ENCODE data around the gene CREBL2. TPM values are rescaled to one million over a fixed set of nuclear protein-coding genes. Genes with fewer than 3 reads are reported as not detected.

CREBL2 gene
- total and polyA plus RNA-seq, 2 donors (not counting 1 experiment from before 2014, with no cell fraction given) = 6.5 to 22.1 TPM

- Histone ChIP-seq H3K36me3 (replicated peaks in 1 of 2; ENCODE audit: control extremely low read depth in 1 of 2, control insufficient read depth in 1 of 2, extremely low read depth in 1 of 2, insufficient read depth in 2 of 2, low read length in 1 of 2) (no peaks in the 10 kb centered on the region), H4K20me1 (ENCODE audit: control insufficient read depth, insufficient read depth, low read length, poor library complexity, severe bottlenecking) (no peaks in the 10 kb centered on the region), H3K9ac (ENCODE audit: low read length) (no peak overlapping the region), H3K4me3 (ENCODE audit: control extremely low read depth in 1 of 5, extremely low read depth in 1 of 5, insufficient read depth in 1 of 5, low read depth in 2 of 5, low read length in 4 of 5) (no peak overlapping the region), H3K9me3 (ENCODE audit: control extremely low read depth in 1 of 3, control insufficient read depth in 2 of 3, insufficient read depth in 1 of 3, low read length in 2 of 3) (no peaks in the 10 kb centered on the region), H3K4me1 (ENCODE audit: control insufficient read depth in 2 of 2, insufficient read depth in 2 of 2, low read length in 2 of 2) (peaks cover 11 to 20% of the 10 kb centered on the region in 2 donors), H3K79me2 (ENCODE audit: control insufficient read depth, insufficient read depth, low read length) (no peaks in the 10 kb centered on the region), H3K27ac (ENCODE audit: low read length in 2 of 2) (no peak overlapping the region), H2AFZ (ENCODE audit: insufficient read depth, low read depth, low read length, poor library complexity, severe bottlenecking) (no peak overlapping the region), H3K27me3 (replicated peaks in 1 of 4; ENCODE audit: control extremely low read depth in 1 of 4, control insufficient read depth in 3 of 4, insufficient read depth in 4 of 4, low read length in 3 of 4) (no peaks in the 10 kb centered on the region), H3K4me2 (replicated peaks; ENCODE audit: low read depth, low read length, poor library complexity, severe bottlenecking) (peak overlapping the region; percentile 4)
- peak overlapping the region; percentile 1 for H3K27ac Mint-ChIP-seq
- no peaks in the 10 kb centered on the region for H3K27me3 Mint-ChIP-seq
- H3K4me1 Mint-ChIP-seq = peaks cover 19% of the 10 kb centered on the region
- H3K9me3 Mint-ChIP-seq (ENCODE audit: insufficient read depth) = no peaks in the 10 kb centered on the region
- CTCF ChIA-PET = interaction anchor here (6.6 kb wide), 1 partner anchor 45 kb away, joined by 34 read pairs; no protein-coding TSS in a partner anchor
- H3K4me3 Mint-ChIP-seq = peak overlapping the region; percentile 7
- DNase-seq (no peak), ATAC-seq (ENCODE audit: low read depth) (no peak)
- TF ChIP-seq CTCF (IDR thresholded peaks at IDR 0.05) = no peak
- no peak for TF ChIP-seq EZH2 (IDR thresholded peaks at IDR 0.05; ENCODE audit: borderline replicate concordance, insufficient read depth, low read depth, low read length, poor library complexity, severe bottlenecking)
- WGBS (ENCODE audit: insufficient coverage) = 60% methylated on average over 1 of the region's 2 CpGs
- POLR2A ChIA-PET = no interaction called here
- intact Hi-C loops (cut with micrococcal nuclease) = no loop called here
These were observed 79.9 kb downstream of the CREBL2 start for GRCh38 chr12:12691549-12691948.

- Histone ChIP-seq H3K4me3 (ENCODE audit: control extremely low read depth in 1 of 5, extremely low read depth in 1 of 5, insufficient read depth in 1 of 5, low read depth in 2 of 5, low read length in 4 of 5) (no peak overlapping the region), H2AFZ (ENCODE audit: insufficient read depth, low read depth, low read length, poor library complexity, severe bottlenecking) (no peak overlapping the region), H3K27ac (ENCODE audit: low read length in 2 of 2) (no peak overlapping the region), H3K36me3 (replicated peaks in 1 of 2; ENCODE audit: control extremely low read depth in 1 of 2, control insufficient read depth in 1 of 2, extremely low read depth in 1 of 2, insufficient read depth in 2 of 2, low read length in 1 of 2) (no peaks in the 10 kb centered on the region), H4K20me1 (ENCODE audit: control insufficient read depth, insufficient read depth, low read length, poor library complexity, severe bottlenecking) (no peaks in the 10 kb centered on the region), H3K4me1 (ENCODE audit: control insufficient read depth in 2 of 2, insufficient read depth in 2 of 2, low read length in 2 of 2) (peaks cover 21 to 31% of the 10 kb centered on the region in 2 donors), H3K9me3 (ENCODE audit: control extremely low read depth in 1 of 3, control insufficient read depth in 2 of 3, insufficient read depth in 1 of 3, low read length in 2 of 3) (no peaks in the 10 kb centered on the region), H3K79me2 (ENCODE audit: control insufficient read depth, insufficient read depth, low read length) (no peaks in the 10 kb centered on the region), H3K4me2 (replicated peaks; ENCODE audit: low read depth, low read length, poor library complexity, severe bottlenecking) (no peak overlapping the region), H3K27me3 (replicated peaks in 1 of 4; ENCODE audit: control extremely low read depth in 1 of 4, control insufficient read depth in 3 of 4, insufficient read depth in 4 of 4, low read length in 3 of 4) (no peaks in the 10 kb centered on the region), H3K9ac (ENCODE audit: low read length) (no peak overlapping the region)
- DNase-seq (no peak), ATAC-seq (ENCODE audit: low read depth) (no peak)
- Mint-ChIP-seq H3K4me1 (peaks cover 32% of the 10 kb centered on the region), H3K27ac (no peak overlapping the region), H3K27me3 (no peaks in the 10 kb centered on the region), H3K9me3 (ENCODE audit: insufficient read depth) (no peaks in the 10 kb centered on the region), H3K4me3 (no peak overlapping the region)
- ChIA-PET POLR2A (interaction anchor here (0.7 to 1.2 kb wide), 4 partner anchors 21 to 1478 kb away, joined by 3 to 6 read pairs (median 4); no protein-coding TSS in a partner anchor), CTCF (interaction anchor here (1.3 to 6.6 kb wide), 4 partner anchors 43 to 336 kb away, joined by 3 to 34 read pairs (median 6); partner anchors contain the start of gene BORCS5)
- TF ChIP-seq CTCF (IDR thresholded peaks at IDR 0.05) = no peak
- TF ChIP-seq EZH2 (IDR thresholded peaks at IDR 0.05; ENCODE audit: borderline replicate concordance, insufficient read depth, low read depth, low read length, poor library complexity, severe bottlenecking) = no peak
- intact Hi-C loops (cut with micrococcal nuclease) = no loop called here
- 96% methylated on average over 3 of the region's 3 CpGs for WGBS (ENCODE audit: insufficient coverage)
These were observed 81.5 kb downstream of the CREBL2 start for GRCh38 chr12:12693111-12693671.
